Measurements from ENCODE around the gene DNAI1.

The DNAI1 gene

GRCh38 chr9:34456746-34457145 is 1.9 kb upstream of the DNAI1 start:
- no peak for TF ChIP-seq TAF1 (IDR thresholded peaks at IDR 0.05; ENCODE audit: borderline replicate concordance, insufficient read depth, low read length)
- TF ChIP-seq, protein P1, sequence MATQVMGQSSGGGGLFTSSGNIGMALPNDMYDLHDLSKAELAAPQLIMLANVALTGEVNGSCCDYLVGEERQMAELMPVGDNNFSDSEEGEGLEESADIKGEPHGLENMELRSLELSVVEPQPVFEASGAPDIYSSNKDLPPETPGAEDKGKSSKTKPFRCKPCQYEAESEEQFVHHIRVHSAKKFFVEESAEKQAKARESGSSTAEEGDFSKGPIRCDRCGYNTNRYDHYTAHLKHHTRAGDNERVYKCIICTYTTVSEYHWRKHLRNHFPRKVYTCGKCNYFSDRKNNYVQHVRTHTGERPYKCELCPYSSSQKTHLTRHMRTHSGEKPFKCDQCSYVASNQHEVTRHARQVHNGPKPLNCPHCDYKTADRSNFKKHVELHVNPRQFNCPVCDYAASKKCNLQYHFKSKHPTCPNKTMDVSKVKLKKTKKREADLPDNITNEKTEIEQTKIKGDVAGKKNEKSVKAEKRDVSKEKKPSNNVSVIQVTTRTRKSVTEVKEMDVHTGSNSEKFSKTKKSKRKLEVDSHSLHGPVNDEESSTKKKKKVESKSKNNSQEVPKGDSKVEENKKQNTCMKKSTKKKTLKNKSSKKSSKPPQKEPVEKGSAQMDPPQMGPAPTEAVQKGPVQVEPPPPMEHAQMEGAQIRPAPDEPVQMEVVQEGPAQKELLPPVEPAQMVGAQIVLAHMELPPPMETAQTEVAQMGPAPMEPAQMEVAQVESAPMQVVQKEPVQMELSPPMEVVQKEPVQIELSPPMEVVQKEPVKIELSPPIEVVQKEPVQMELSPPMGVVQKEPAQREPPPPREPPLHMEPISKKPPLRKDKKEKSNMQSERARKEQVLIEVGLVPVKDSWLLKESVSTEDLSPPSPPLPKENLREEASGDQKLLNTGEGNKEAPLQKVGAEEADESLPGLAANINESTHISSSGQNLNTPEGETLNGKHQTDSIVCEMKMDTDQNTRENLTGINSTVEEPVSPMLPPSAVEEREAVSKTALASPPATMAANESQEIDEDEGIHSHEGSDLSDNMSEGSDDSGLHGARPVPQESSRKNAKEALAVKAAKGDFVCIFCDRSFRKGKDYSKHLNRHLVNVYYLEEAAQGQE (IDR thresholded peaks at IDR 0.05; ENCODE audit: insufficient read depth in 1 of 2, low read depth in 2 of 2, low read length in 2 of 2), result no peak
- no peak for TF ChIP-seq POLR2AphosphoS5 (IDR thresholded peaks at IDR 0.05; ENCODE audit: low read depth, low read length)
- no peak for TF ChIP-seq FOXP2 (optimal IDR thresholded peaks at IDR 0.05; ENCODE audit: borderline replicate concordance, extremely low read depth, extremely low read length, insufficient read depth)
- no peak for TF ChIP-seq SIN3A (IDR thresholded peaks at IDR 0.05; ENCODE audit: borderline replicate concordance, insufficient read depth, low read length)

DNA sequence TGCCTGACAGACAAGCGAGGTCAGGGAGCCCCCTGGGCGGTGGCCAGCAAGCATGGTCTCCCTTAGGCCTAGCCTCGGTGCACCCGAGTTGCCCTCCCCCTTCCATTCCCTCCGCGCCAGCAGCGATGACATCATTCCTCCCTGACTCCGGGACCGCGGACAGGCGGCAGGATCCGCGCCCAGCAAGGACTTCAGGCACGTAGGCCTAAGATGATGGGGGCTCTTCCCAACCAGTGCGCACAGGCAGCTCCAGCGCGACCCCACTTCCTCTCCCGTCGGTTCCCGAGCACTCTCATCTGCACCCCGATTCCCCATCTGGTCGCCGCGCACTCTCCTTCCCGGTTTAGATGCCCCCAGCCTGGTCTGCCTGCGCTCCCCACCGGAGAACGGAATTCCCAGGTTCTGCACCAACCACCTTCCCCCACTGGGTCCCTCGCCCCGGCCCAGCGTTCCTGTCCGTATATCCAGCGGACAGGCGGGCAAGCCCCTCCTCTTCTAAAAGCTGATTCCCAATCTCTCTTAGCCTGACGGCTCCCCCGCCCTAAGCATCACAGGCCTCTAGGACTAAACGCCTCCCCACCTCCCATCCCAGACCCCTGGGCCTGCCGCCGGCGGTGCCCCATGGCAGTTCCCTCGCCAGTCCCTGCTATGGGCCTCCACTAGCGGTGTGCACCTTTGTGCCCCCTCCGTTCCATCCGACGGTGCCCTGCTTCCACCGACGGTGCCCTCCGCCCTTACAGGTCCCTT is 1.2 kb upstream of the DNAI1 start:
- TF ChIP-seq TAF1 (IDR thresholded peaks at IDR 0.05; ENCODE audit: borderline replicate concordance, insufficient read depth, low read length), result no peak
- TF ChIP-seq, protein P1 (IDR thresholded peaks at IDR 0.05; ENCODE audit: insufficient read depth in 1 of 2, low read depth in 2 of 2, low read length in 2 of 2), result no peak
- TF ChIP-seq POLR2AphosphoS5 (IDR thresholded peaks at IDR 0.05; ENCODE audit: low read depth, low read length), result no peak
- no peak for TF ChIP-seq FOXP2 (optimal IDR thresholded peaks at IDR 0.05; ENCODE audit: borderline replicate concordance, extremely low read depth, extremely low read length, insufficient read depth)
- no peak for TF ChIP-seq SIN3A (IDR thresholded peaks at IDR 0.05; ENCODE audit: borderline replicate concordance, insufficient read depth, low read length)

DNA sequence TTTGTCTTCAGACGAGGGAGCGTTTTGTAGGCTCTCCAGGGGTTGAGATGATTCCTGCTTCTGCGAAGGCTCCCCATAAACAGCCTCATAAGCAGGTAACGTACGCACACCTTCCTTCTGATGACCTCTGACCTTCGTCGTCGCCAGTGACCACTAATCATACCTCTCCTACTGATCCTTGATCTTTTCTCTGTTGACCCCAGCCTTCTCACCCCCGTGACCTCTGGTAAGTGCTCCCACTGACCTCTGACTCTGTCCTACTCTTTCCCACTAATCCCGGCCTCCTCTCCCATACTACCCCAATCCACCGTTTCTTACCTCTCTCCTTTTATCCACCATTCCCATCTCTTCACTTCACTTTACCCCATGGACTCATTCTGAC is 345 bp downstream of the DNAI1 start:
- TF ChIP-seq TAF1 (IDR thresholded peaks at IDR 0.05; ENCODE audit: borderline replicate concordance, insufficient read depth, low read length) (no peak), SIN3A (IDR thresholded peaks at IDR 0.05; ENCODE audit: borderline replicate concordance, insufficient read depth, low read length) (no peak), POLR2AphosphoS5 (IDR thresholded peaks at IDR 0.05; ENCODE audit: low read depth, low read length) (no peak), FOXP2 (optimal IDR thresholded peaks at IDR 0.05; ENCODE audit: borderline replicate concordance, extremely low read depth, extremely low read length, insufficient read depth) (no peak)
- TF ChIP-seq, protein P1 (IDR thresholded peaks at IDR 0.05; ENCODE audit: insufficient read depth in 1 of 2, low read depth in 2 of 2, low read length in 2 of 2), result no peak

GRCh38 chr9:34459356-34459755 is 751 bp downstream of the DNAI1 start:
- TF ChIP-seq POLR2AphosphoS5 (IDR thresholded peaks at IDR 0.05; ENCODE audit: low read depth, low read length) (no peak), TAF1 (IDR thresholded peaks at IDR 0.05; ENCODE audit: borderline replicate concordance, insufficient read depth, low read length) (no peak), FOXP2 (optimal IDR thresholded peaks at IDR 0.05; ENCODE audit: borderline replicate concordance, extremely low read depth, extremely low read length, insufficient read depth) (no peak), SIN3A (IDR thresholded peaks at IDR 0.05; ENCODE audit: borderline replicate concordance, insufficient read depth, low read length) (no peak)

- TF ChIP-seq FOXP2 (optimal IDR thresholded peaks at IDR 0.05; ENCODE audit: borderline replicate concordance, extremely low read depth, extremely low read length, insufficient read depth) (no peak), POLR2AphosphoS5 (IDR thresholded peaks at IDR 0.05; ENCODE audit: low read depth, low read length) (no peak), TAF1 (IDR thresholded peaks at IDR 0.05; ENCODE audit: borderline replicate concordance, insufficient read depth, low read length) (no peak), SIN3A (IDR thresholded peaks at IDR 0.05; ENCODE audit: borderline replicate concordance, insufficient read depth, low read length) (no peak)
- TF ChIP-seq, protein P1 (IDR thresholded peaks at IDR 0.05; ENCODE audit: insufficient read depth in 1 of 2, low read depth in 2 of 2, low read length in 2 of 2), result no peak
Measured at GRCh38 chr9:34459941-34460340, 1.3 kb downstream of the DNAI1 start.

Data from PFSK-1 (cell line).